ENCODE measurements around the gene PDLIM4. TPM values are rescaled to one million over a fixed set of nuclear protein-coding genes. Genes with fewer than 3 reads are reported as not detected.

Gene PDLIM4
- polyA plus RNA-seq, 1 donor from 2014 or later, result not detected

DNA sequence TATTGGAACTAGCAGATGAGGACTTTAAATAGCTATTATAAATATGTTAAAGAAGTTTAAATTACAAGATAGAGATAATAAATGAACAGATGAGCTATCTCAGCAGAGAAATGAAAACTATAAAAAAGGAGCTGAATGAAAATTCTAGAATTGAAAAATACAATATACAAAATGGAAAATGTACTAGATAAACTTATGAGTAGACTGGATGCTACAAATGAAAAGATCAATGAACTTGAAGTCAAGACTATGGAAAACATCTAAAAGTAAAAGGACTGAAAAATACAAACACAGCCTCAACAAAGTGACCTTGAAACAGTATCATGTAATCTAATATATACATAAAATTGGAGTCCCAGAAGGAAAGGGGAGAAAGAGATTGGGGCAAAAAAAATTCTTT is 10.7 kb upstream of the PDLIM4 start:
- no peaks in the 10 kb centered on the region for H3F3A ChIP-seq (ENCODE audit: insufficient read depth, low read length, poor library complexity, severe bottlenecking)
- H4K20me1 ChIP-seq (ENCODE audit: insufficient read depth), result no peaks in the 10 kb centered on the region
- H3K27me3 ChIP-seq (ENCODE audit: insufficient read depth, low read depth, low read length), result no peaks in the 10 kb centered on the region
- H3K79me2 ChIP-seq (replicated peaks; ENCODE audit: insufficient read depth, low read length), result no peaks in the 10 kb centered on the region
- H3K9me3 ChIP-seq (ENCODE audit: low read length), result no peaks in the 10 kb centered on the region
- H3K4me2 ChIP-seq (ENCODE audit: low read length), result no peak overlapping the region
- no peak overlapping the region for H2AFZ ChIP-seq (ENCODE audit: low read depth, low read length)
- no peak overlapping the region for H3K9ac ChIP-seq (ENCODE audit: low read length)
- no peaks in the 10 kb centered on the region for H3K9me2 ChIP-seq (ENCODE audit: insufficient read depth, low read length)
- H3K36me3 ChIP-seq (ENCODE audit: insufficient read depth, low read length), result no peaks in the 10 kb centered on the region
- no peak overlapping the region for H3K27ac ChIP-seq (ENCODE audit: low read length)
- no peak for TF ChIP-seq SMC3 (conservative IDR thresholded peaks at IDR 0.05; ENCODE audit: poor library complexity)
- TF ChIP-seq REST (IDR thresholded peaks at IDR 0.05; ENCODE audit: borderline replicate concordance), result no peak
- no peak for TF ChIP-seq POLR2AphosphoS5 (IDR thresholded peaks at IDR 0.05)
- no peak for TF ChIP-seq EP300 (conservative IDR thresholded peaks at IDR 0.05; ENCODE audit: poor library complexity, severe bottlenecking)
- no peak overlapping the region for H3K4me3 ChIP-seq (ENCODE audit: low read length)

DNA sequence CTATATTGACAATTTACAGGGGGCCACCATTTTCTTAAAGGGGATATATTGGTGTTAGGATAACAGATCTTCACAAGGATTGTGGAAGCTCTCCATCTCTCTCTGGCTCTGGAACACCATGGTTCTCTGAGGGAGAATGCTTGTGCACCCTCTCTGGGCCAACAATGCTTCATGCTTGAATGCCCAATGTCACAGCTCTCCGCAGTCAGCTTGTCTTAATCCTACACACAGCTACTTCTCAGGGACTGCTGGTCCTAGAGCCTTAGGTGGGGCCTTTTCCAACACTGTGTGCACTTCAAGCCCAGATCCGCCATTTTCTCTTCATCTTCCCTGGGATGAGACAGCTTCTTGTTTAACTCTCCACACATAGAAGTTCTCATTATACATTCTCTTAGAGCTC is 6.9 kb upstream of the PDLIM4 start:
- Histone ChIP-seq H3K9me2 (ENCODE audit: insufficient read depth, low read length) (no peaks in the 10 kb centered on the region), H3K36me3 (ENCODE audit: insufficient read depth, low read length) (no peaks in the 10 kb centered on the region), H3K27ac (ENCODE audit: low read length) (no peak overlapping the region), H4K20me1 (ENCODE audit: insufficient read depth) (no peaks in the 10 kb centered on the region), H3K27me3 (ENCODE audit: insufficient read depth, low read depth, low read length) (no peaks in the 10 kb centered on the region), H3K4me3 (ENCODE audit: low read length) (no peak overlapping the region), H3K79me2 (replicated peaks; ENCODE audit: insufficient read depth, low read length) (no peaks in the 10 kb centered on the region), H3K9ac (ENCODE audit: low read length) (no peak overlapping the region), H3K4me2 (ENCODE audit: low read length) (no peak overlapping the region), H3F3A (ENCODE audit: insufficient read depth, low read length, poor library complexity, severe bottlenecking) (no peaks in the 10 kb centered on the region), H2AFZ (ENCODE audit: low read depth, low read length) (no peak overlapping the region), H3K9me3 (ENCODE audit: low read length) (no peaks in the 10 kb centered on the region)
- TF ChIP-seq REST (IDR thresholded peaks at IDR 0.05; ENCODE audit: borderline replicate concordance) (no peak), CTCF (IDR thresholded peaks at IDR 0.05; ENCODE audit: poor library complexity, severe bottlenecking) (no peak), EZH2 (IDR thresholded peaks at IDR 0.05; ENCODE audit: borderline replicate concordance, insufficient read depth, low read length, poor library complexity, severe bottlenecking) (no peak), MXI1 (conservative IDR thresholded peaks at IDR 0.05; ENCODE audit: poor library complexity, severe bottlenecking) (no peak), RAD21 (conservative IDR thresholded peaks at IDR 0.05) (no peak), EP300 (conservative IDR thresholded peaks at IDR 0.05; ENCODE audit: poor library complexity, severe bottlenecking) (no peak)

Measured in neural cell (in vitro differentiated cells).